CD4-positive, alpha-beta T cell treated with Interleukin-4 for 1 hour (primary cell): Measurements from ENCODE around the gene CACNG5.
"Not testable (repeated sequence)": the region's sequence is repeated elsewhere in the genome, so short reads cannot be mapped to it uniquely, and the experiment has no call there.

Source experiments
- DNase-seq, 2 donors: peaks; one replicate each; pipeline ENCODE4 v3.0.0-alpha.2; 2020 to 2022

The CACNG5 gene

GRCh38 chr17:66855204-66855603 is 20.3 kb downstream of the CACNG5 start:
- peak in 1 of 2 donors; percentile 1 for DNase-seq

GRCh38 chr17:66858226-66859083 is 23.5 kb downstream of the CACNG5 start:
- DNase-seq = no peak

- DNase-seq = no peak
These were observed 24.4 kb downstream of the CACNG5 start for GRCh38 chr17:66859353-66859752.

- no peak for DNase-seq
These were observed 25.3 kb downstream of the CACNG5 start for GRCh38 chr17:66860204-66860603.

DNA sequence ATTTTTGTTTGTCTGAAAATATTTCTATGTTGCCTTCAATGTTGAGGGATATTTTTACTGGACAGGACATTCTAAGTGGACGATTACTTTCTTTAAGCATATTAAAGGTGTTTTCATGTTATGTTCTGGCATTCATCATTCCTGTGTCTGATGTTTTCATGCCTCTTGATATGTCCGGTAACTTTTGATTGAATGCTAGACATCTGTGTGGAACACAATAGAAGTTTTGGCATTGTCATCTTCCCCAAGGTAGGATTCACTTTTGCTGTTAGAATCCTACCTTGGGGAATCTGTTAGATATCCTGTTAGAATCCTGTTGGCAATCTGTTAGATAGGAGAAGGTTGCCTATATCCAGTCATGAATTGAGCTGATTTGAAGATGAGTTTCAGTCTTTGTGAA is 28.9 kb downstream of the CACNG5 start:
- no peak for DNase-seq

GRCh38 chr17:66865151-66865550 is 30.2 kb downstream of the CACNG5 start:
- DNase-seq = no peak

DNA sequence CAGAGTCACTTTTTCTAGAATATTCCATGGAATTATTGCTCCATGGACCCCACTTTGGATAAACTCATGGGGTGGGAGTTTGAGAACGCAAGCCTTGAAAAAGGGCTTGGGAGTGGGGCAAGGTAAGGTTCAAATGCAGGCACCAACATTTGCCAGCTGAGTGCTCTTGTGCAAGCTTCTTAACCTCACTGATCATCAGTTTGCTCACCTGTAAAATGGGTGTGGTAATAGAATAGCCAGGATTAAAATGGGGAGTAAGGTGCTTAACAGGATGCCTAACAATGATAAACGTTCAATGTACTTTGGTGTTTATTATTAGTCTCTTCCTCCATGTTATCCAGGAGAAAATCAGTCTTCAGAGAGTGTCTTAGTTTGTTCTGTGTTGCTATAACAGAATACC is 39.0 kb downstream of the CACNG5 start:
- no peak for DNase-seq

- no peak for DNase-seq
These were observed 50.0 kb downstream of the CACNG5 start for GRCh38 chr17:66884931-66885330.

GRCh38 chr17:66885417-66885816 is 50.5 kb downstream of the CACNG5 start:
- no peak for DNase-seq

DNA sequence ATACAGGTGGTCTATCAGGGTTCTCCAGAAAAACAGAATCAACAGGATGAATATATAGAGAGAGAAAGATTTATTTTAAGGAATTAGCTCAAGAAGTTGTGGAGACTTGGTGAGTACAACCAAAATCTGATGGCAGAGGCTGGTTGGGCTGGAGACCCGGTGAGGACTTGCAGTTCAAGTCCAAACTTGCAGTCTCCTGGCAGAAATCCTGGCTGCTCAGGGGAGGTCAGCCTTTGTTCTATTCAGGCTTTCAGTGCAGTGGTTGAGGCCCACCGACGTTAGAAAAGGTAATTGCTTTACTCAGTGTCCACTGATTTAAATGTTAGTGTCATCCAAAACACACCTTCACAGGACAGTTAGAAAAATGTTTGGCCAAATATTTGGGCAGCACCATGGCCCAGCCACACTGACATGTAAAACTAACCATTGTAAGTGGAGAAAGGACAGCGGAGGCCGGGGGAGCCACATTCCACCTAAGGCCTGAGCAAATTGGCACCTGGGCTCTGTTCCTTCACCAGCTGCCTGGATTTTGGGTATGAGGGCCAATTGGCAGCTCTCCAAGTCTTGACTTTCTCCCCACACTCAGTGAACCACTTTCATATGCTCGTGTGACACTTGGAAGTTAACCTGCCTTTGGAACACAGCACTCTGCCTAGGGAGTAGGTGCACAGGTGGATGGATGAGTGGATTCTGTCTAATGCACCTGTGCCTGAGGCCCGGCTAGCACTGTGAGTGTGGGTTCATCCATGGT is 54.7 kb downstream of the CACNG5 start:
- DNase-seq = no peak

DNA sequence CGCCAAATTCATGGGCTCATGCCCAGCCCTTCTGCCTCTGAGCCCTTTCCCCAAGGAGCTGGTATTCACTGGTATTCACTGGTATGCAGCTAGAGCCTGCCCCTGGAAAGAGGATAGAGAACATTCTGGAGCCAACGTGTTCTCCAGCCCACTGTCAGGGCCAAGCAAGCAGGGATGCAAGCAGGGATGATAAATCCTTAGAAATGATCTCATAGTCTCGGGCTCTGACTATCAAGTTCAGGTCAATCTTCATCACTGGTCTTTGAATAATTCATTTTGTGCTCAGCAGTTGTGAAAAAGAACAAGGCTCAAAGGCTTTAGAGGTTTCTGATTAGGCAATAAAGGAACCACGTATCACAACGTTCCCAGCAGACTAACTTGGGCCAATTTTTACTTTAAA is 57.3 kb downstream of the CACNG5 start:
- DNase-seq = no peak

- no peak for DNase-seq
These were observed 58.5 kb downstream of the CACNG5 start for GRCh38 chr17:66893382-66893781.

DNA sequence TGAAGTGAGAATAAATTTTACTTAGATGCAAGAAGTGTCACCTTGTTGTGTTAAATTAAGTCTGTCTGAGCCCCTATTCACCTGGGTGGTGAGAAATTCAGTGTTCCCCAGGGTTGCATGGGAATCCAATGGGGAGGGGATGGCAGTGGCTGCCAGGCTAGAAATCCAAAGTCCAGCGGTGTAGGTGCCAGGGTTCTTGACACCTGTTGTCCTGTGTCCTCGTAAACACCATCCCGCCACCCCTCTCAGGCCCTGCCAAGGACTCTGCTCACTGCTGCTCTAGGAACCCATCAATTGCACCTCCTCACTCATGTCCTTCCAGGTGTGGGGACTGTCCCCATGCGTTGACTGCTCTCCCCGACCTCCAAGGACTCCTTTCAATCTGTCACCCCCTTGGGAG is 58.9 kb downstream of the CACNG5 start:
- no peak for DNase-seq

DNA sequence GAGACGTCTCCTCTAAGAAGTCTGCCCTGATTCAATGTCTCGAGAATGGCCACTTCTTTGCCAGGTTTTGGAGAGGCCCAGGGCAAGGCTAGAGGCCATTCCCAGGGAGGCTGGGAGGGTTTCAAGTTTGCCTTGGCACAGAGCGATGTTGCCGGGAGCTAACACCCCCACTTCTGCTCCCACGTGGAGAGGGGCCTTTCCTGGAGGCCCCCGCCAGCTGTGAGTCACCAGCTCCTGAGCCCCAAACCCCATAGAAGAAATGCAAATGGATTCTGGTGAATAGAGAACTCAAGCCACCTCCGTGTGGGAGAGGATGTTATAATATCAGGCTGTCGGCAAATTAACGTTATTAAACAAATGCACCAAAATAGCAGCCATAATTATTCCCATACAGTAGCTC is 62.2 kb downstream of the CACNG5 start:
- DNase-seq = no peak

GRCh38 chr17:66898536-66898935 is 63.6 kb downstream of the CACNG5 start:
- no peak for DNase-seq

DNA sequence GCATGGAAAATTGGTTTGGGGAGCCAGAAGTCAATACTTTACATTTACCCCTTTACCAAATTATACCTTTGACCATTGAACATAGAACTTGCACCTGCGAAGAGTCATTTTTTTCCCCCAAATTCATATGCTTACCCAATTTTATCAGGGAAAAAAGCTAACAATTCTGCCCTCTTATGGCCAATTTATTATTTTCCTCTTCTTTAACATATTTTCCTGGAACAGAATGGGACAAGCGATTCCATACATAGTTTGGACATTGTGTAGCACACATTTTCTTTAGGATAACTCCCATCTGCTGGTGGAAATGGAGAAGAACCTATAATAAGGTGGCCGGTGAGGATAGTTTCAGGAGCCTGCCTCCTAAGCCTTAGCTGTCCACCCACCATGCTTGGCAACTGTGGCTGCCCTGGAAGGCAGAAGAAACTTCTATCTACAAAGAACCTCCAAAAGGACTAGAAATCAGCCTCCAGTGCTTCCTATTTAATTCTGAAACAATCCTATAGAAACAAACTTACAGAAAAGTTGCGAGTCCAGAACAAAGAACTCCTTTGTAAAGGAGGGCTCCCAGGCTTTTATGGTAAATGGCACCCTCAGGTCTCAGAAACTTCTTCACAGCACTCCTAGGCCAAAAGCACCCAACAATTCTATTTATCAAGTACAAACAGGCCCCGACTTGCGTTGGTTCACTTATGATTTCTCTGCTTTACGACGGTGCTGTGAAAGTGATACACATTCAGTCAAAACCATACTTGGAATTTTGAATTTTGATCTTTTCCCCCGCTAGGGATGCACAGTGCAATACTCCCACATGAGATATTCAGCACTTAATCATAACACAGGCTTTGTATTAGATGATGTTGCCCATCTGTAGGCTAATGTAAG is 65.5 kb downstream of the CACNG5 start:
- no peak for DNase-seq

DNA sequence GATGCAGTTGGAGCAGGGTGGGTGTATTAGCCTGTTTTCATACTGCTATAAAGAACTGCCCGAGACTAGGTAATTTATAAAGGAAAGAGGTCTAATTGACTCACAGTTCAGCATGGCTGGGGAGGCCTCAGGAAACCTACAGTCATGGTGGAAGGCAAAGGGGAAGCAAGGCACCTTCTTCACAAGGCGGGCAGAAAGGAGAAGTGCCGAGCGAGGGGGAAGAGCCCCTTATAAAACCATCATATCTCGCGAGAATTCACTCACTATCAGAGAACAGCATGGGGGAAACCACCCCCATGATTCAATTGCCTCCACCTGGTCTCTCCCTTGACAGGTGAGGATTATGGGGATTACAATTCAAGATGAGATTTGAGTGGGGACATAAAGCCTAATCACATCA is 68.4 kb downstream of the CACNG5 start:
- not testable (repeated sequence) for DNase-seq

- DNase-seq = no peak
These were observed 68.9 kb downstream of the CACNG5 start for GRCh38 chr17:66903781-66904180.

GRCh38 chr17:66904760-66905624 is 70.1 kb downstream of the CACNG5 start:
- DNase-seq = no peak

DNA sequence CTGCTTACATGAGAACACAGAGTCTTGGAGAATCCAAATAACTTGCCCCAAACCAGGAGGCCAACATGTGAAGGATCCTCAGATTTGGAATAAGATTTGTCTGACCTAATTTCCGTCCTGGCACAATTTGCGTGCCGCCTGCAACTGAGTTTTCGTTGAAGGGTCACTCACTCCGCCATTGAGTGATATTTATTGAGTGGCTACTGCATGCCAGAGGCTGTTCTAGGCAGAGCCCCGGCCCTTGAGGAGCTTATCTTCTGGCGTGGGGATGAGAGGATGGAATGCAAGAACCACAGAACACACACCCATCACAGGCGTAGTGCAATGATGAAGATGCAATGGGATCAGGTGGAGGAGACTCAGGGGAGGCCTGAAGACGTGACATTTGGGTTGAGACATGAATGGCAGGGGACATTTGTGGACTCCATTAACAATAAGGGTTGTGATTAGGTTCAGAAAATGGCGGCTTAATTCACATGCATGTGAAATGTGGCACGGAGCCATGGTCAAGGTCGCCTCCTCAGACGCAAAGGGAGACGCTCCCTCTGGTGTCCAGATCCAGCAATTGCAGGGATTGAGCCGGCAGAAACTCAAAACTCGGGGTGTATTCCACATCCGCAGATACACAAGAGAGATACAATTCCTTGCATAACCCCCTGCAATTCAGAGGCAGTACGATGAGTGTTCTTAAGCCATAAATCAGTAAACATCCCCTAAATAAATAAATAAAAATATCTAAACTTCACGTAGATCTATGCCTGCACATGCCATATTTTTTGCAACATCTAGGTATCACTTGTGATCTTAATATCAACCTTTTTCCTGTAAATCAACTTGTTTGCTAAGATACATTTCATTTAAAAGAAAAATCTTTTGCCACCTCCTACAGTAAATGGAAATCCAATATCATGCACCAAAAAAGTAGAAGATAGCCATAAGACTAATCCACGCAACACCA is 71.7 kb downstream of the CACNG5 start:
- DNase-seq = peak; percentile 60 to 63

- DNase-seq = no peak
These were observed 75.0 kb downstream of the CACNG5 start for GRCh38 chr17:66909804-66910373.
